K562 (cell line): ENCODE measurements around the gene EFCAB13. TPM values are rescaled to one million over a fixed set of nuclear protein-coding genes. Genes with fewer than 3 reads are reported as not detected.
A peak's percentile ranks its signal among the peaks of the same experiment; 100 is the strongest.

Source experiments
- ATAC-seq: fragments of 200-7000 bp; cut with Tn5 transposase; 3 replicates; pipeline ENCODE4 v1.9.1; 2020; ENCODE audit warnings: moderate library complexity
- BruUV-seq: library from RNA; stranded (reverse); fragments of 400-500 nt; replicated peaks from 2 replicates; lab custom pipeline; 2021; lab: Mats Ljungman, UMichigan
- CTCF ChIA-PET: fragments of 300-600 bp; formaldehyde crosslinking; extraction: SDS; loops from one replicate; lab custom pipeline; 2021; ENCODE audit warnings: low intra/inter-chr PET ratio; lab: Yijun Ruan, JAX
- POLR2A ChIA-PET: fragments of 300-600, 350-650 bp; sonication (Branson Sonifier 250); formaldehyde crosslinking; extraction: SDS; loops from one replicate; lab custom pipeline; 2021; ENCODE audit warnings: antibody characterized with exemption, inconsistent platforms; lab: Yijun Ruan, JAX
- DNase-seq, 4 experiments: peaks; one replicate each; pipeline versions ENCODE4 v3.0.0 to v3.0.0-alpha.2; 2011 to 2018; ENCODE audit warnings: low spot score in 3 of 4, mixed read lengths in 3 of 4; ENCODE audit errors: extremely low read depth in 1 of 4
- FAIRE-seq: peaks from 2 replicates; lab custom pipeline; 2011; peaks lifted over from hg19 to GRCh38; lab: Jason Lieb, UNC
- H2AFZ ChIP-seq: 2 replicates; pipeline ENCODE4 v1.6.0; 2011; ENCODE audit warnings: low read depth, low read length, control low read depth, inconsistent platforms
- H3K27ac ChIP-seq: fragments of 200-600 bp; 3 replicates; pipeline ENCODE4 v1.8.0; 2011; ENCODE audit warnings: low read depth, mild to moderate bottlenecking, control low read depth, inconsistent platforms, low read length, moderate library complexity, mixed read lengths; ENCODE audit errors: extremely low read depth
- H3K27me3 ChIP-seq, 2 experiments: fragments of 300-600 bp in 1 of 2; 2 replicates in 1 of 2; 3 replicates in 1 of 2; pipeline versions ENCODE4 v1.6.0 to v1.8.0; 2011; ENCODE audit warnings: inconsistent platforms in 2 of 2, low read length in 2 of 2, mild to moderate bottlenecking in 1 of 2, mixed read lengths in 1 of 2, moderate library complexity in 1 of 2; ENCODE audit not compliant: control insufficient read depth in 2 of 2, insufficient read depth in 2 of 2
- H3K36me3 ChIP-seq: fragments of 300-600 bp; 3 replicates; pipeline ENCODE4 v1.8.0; 2011; ENCODE audit warnings: mild to moderate bottlenecking, low read length, inconsistent platforms; ENCODE audit not compliant: control insufficient read depth, insufficient read depth
- H3K4me1 ChIP-seq, 2 experiments: fragments of 200-600 bp in 1 of 2; replicated peaks in 1 of 2; 2 replicates in 1 of 2; 3 replicates in 1 of 2; pipeline versions ENCODE4 v1.5.1 to v1.8.0; 2011; ENCODE audit warnings: inconsistent platforms in 2 of 2, low read length in 2 of 2, mild to moderate bottlenecking in 1 of 2, mixed read lengths in 1 of 2, moderate library complexity in 1 of 2; ENCODE audit not compliant: control insufficient read depth in 2 of 2, insufficient read depth in 2 of 2
- H3K4me2 ChIP-seq: 2 replicates; pipeline ENCODE4 v1.6.1; 2011; ENCODE audit warnings: low read length, control low read depth, inconsistent platforms, mixed read lengths; ENCODE audit not compliant: insufficient read depth
- H3K4me3 ChIP-seq: fragments of 200-600 bp; sonication (generic), shearing (Covaris generic); 2 replicates; pipeline ENCODE4 v1.5.1; 2016; ENCODE audit warnings: control low read depth, inconsistent platforms
- H3K79me2 ChIP-seq: fragments of 200-600 bp; 3 replicates; pipeline ENCODE4 v1.8.0; 2011; ENCODE audit warnings: low read length, inconsistent platforms; ENCODE audit not compliant: control insufficient read depth, insufficient read depth
- H3K9ac ChIP-seq, 2 experiments: 2 replicates each; pipeline versions ENCODE4 v1.6.0 to v1.6.1; 2011; ENCODE audit warnings: low read depth in 2 of 2, low read length in 2 of 2, control low read depth in 1 of 2, inconsistent platforms in 1 of 2, mild to moderate bottlenecking in 1 of 2, mixed read lengths in 1 of 2; ENCODE audit not compliant: insufficient read depth in 1 of 2
- H3K9me1 ChIP-seq: one replicate; pipeline ENCODE4 v1.6.0; 2011; ENCODE audit warnings: inconsistent platforms, mild to moderate bottlenecking, low read length, moderate library complexity; ENCODE audit not compliant: control insufficient read depth, insufficient read depth
- H3K9me3 ChIP-seq: replicated peaks from 2 replicates; pipeline ENCODE4 v1.5.1; 2011; ENCODE audit warnings: low read depth, low read length, inconsistent platforms; ENCODE audit not compliant: control insufficient read depth, insufficient read depth
- H4K20me1 ChIP-seq: replicated peaks from 2 replicates; pipeline ENCODE4 v1.6.1; 2011; ENCODE audit warnings: low read length, inconsistent platforms, mixed read lengths; ENCODE audit not compliant: control insufficient read depth, insufficient read depth
- DPF2 ChIP-seq: fragments of 450-650 bp; IDR thresholded peaks from 2 replicates; pipeline ENCODE4 v1.6.1; 2016
- FOXP1 ChIP-seq: sonication (generic); formaldehyde crosslinking; IDR thresholded peaks from 2 replicates; pipeline ENCODE4 v1.8.0; 2022; ENCODE audit warnings: mild to moderate bottlenecking, missing genetic modification reagents
- KDM5B ChIP-seq: fragments of 200-600 bp; sonication (generic); IDR thresholded peaks from 2 replicates; pipeline ENCODE4 v1.6.1; 2012; ENCODE audit warnings: low read depth, mild to moderate bottlenecking, moderate library complexity, low read length, control low read depth, inconsistent platforms; ENCODE audit not compliant: insufficient replicate concordance
- KLF1 ChIP-seq: fragments of 450-650 bp; IDR thresholded peaks from 2 replicates; pipeline ENCODE4 v1.6.1; 2016; ENCODE audit warnings: missing genetic modification characterization, missing compliant biosample characterization
- LCOR ChIP-seq: sonication (generic); formaldehyde crosslinking; IDR thresholded peaks from 2 replicates; pipeline ENCODE4 v1.8.0; 2022; ENCODE audit warnings: mild to moderate bottlenecking, missing genetic modification reagents
- LEF1 ChIP-seq: fragments of 450-650 bp; IDR thresholded peaks from 2 replicates; pipeline ENCODE4 v1.6.1; 2016; ENCODE audit warnings: mild to moderate bottlenecking
- NFIC ChIP-seq: fragments of 450-650 bp; IDR thresholded peaks from 2 replicates; pipeline ENCODE4 v1.6.1; 2017; ENCODE audit warnings: mild to moderate bottlenecking, inconsistent platforms
- PML ChIP-seq: IDR thresholded peaks from 2 replicates; pipeline ENCODE4 v1.6.1; 2012; ENCODE audit warnings: low read length, inconsistent platforms
- XRCC4 ChIP-seq: IDR thresholded peaks from one replicate; pipeline ENCODE4 v1.6.1; 2011; ENCODE audit not compliant: insufficient read depth, insufficient read length; ENCODE audit errors: extremely low read depth
- ZFP36 ChIP-seq: fragments of 150-350 bp; IDR thresholded peaks from 2 replicates; pipeline ENCODE4 v1.6.1; 2018; ENCODE audit warnings: low read length, low read depth; ENCODE audit not compliant: partially characterized antibody
- ZNF217 ChIP-seq: sonication (generic); formaldehyde crosslinking; IDR thresholded peaks from 2 replicates; pipeline ENCODE4 v1.8.0; 2022; ENCODE audit warnings: mild to moderate bottlenecking, missing genetic modification reagents
- ZNF23 ChIP-seq: fragments of 250-450 bp; sonication (Bioruptor Pico); IDR thresholded peaks from 2 replicates; pipeline ENCODE4 v1.4.0; 2020; ENCODE audit warnings: mild to moderate bottlenecking
- ZNF507 ChIP-seq: conservative IDR thresholded peaks from 2 replicates; pipeline ENCODE4 v1.6.1; 2017; ENCODE audit warnings: missing genetic modification characterization, missing compliant biosample characterization
- ZNF830 ChIP-seq: fragments of 250-450 bp; sonication (Bioruptor Pico); IDR thresholded peaks from 2 replicates; pipeline ENCODE4 v1.5.0; 2021; ENCODE audit warnings: mild to moderate bottlenecking
- WGBS: fragments of 100-300 bp; shearing (Covaris generic); methylation state at CpG from one replicate; pipeline ENCODE4 v1.1.6; 2016; ENCODE audit warnings: low coverage, mixed read lengths; ENCODE audit not compliant: insufficient coverage; ENCODE audit errors: missing lambda C conversion rate; 5-methylcytosine and 5-hydroxymethylcytosine counted together
- in situ Hi-C: fragments of 300-500 bp; cut with MboI; formaldehyde crosslinking; loops from 4 replicates; pipeline ENCODE4 v1.15.0; 2018; ENCODE audit warnings: inconsistent platforms, mixed read lengths
- intact Hi-C: fragments of 100-400 bp; cut with micrococcal nuclease; formaldehyde crosslinking; loops from 2 replicates; pipeline ENCODE4 v1.14.2; 2022
- polyA plus RNA-seq, 8 experiments: library from polyadenylated mRNA; depleted of rRNA in 4 of 8; stranded (reverse) in 5 of 8; unstranded in 3 of 8; fragments of >200 nt; fragmentation: Nextera tagmentation in 2 of 8; fragmentation: Illumina TruSeq in 1 of 8; extraction: Ambion mirVana in 2 of 8; extraction: Trizol in 1 of 8; gene quantifications; 2 replicates each; pipeline versions ENCODE4 v1.2.1 to v1.2.3, GENCODE V29; 2011 to 2014; ENCODE audit warnings: inconsistent platforms in 1 of 8, missing spikeins in 1 of 8
- total RNA-seq, 7 experiments: library from RNA; depleted of rRNA in 6 of 7; stranded (reverse); fragments of >200 nt in 6 of 7; fragmentation: Illumina TruSeq in 2 of 7; extraction: Trizol in 2 of 7; gene quantifications; 2 replicates each; pipeline versions ENCODE4 v1.2.1 to v1.2.3, GENCODE V29; 2011 to 2021; ENCODE audit warnings: low replicate concordance in 1 of 7
- TF ChIP-seq, protein P1 (sequence below), 2 experiments: fragments of 450-650 bp; IDR thresholded peaks; 2 replicates each; pipeline ENCODE4 v1.6.1; 2016

The EFCAB13 gene
- total and polyA plus RNA-seq, 9 of the 15 experiments (the other 6 are each of a cell fraction or from before 2014, with no cell fraction given) = 0.32 to 1.3 (median 0.95) TPM

DNA sequence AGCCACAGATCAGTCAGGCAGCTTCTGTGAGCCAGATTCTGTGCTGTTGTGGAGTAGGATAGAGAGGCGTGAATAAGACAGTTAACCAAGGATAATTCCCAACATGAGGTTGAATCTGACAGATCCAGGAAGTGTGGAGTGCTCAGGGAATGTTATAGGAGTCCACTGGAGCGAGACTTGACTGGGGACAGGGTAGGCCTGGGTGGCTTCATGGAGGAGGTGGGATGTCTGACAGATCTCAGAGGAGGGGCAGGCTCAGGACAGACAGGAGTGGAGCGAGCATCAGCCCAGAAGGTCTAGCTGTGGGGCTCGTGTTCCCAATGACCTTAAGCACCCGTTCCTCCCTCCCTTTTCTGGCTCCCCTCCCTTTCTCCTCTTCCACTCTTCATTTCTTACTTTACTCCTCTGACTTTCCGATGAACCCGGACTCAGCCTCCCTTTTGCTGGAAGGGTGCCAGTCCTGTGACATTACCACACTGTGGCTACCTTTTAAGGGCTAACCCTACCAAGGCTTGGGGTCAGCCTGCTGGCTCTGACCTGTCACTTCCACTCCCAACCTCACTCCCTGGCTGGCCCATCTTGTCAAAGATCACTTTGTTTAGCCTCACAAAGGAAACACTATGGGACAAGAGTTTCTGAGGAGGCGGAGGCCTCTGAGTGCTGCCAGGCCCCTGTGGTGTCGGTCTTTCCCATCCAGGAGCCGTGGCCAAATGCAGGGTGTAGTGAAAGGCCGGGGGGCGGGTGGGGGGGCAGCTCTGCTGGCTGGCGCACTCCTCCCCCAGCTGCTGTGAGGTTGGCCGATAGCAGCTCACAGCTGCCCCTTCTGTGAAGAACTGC is 28.5 kb upstream of the EFCAB13 start:
- no peaks in the 10 kb centered on the region for H4K20me1 ChIP-seq
- ChIA-PET POLR2A (no interaction called here), CTCF (no interaction called here)
- no peak overlapping the region for H3K4me2 ChIP-seq
- no peak overlapping the region; a peak in 1 of 4 replicates for H3K9ac ChIP-seq
- no peaks in the 10 kb centered on the region for H3K36me3 ChIP-seq
- H3K27me3 ChIP-seq = no peaks in the 10 kb centered on the region
- no TSS peak for BruUV-seq
- in situ Hi-C loops = no loop called here
- H3K4me3 ChIP-seq = no peak overlapping the region
- H3K9me1 ChIP-seq = peaks cover 7% of the 10 kb centered on the region
- 61% methylated on average over 11 of the region's 14 CpGs for WGBS
- H3K27ac ChIP-seq = no peak overlapping the region
- H3K79me2 ChIP-seq = no peaks in the 10 kb centered on the region
- peaks cover 30 to 33% of the 10 kb centered on the region in 2 experiments for H3K4me1 ChIP-seq
- no peak for TF ChIP-seq ZNF217 (CRISPR knock-in tag)
- TF ChIP-seq FOXP1 (CRISPR knock-in tag) = no peak
- no peak for TF ChIP-seq ZNF23 (CRISPR knock-in tag)
- no peak for TF ChIP-seq ZNF830 (CRISPR knock-in tag)
- TF ChIP-seq XRCC4 = no peak
- TF ChIP-seq, protein P1, sequence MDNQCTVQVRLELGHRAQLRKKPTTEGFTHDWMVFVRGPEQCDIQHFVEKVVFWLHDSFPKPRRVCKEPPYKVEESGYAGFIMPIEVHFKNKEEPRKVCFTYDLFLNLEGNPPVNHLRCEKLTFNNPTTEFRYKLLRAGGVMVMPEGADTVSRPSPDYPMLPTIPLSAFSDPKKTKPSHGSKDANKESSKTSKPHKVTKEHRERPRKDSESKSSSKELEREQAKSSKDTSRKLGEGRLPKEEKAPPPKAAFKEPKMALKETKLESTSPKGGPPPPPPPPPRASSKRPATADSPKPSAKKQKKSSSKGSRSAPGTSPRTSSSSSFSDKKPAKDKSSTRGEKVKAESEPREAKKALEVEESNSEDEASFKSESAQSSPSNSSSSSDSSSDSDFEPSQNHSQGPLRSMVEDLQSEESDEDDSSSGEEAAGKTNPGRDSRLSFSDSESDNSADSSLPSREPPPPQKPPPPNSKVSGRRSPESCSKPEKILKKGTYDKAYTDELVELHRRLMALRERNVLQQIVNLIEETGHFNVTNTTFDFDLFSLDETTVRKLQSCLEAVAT (IDR thresholded peaks at IDR 0.05) = no peak
- no peak for TF ChIP-seq ZNF507
- no peak for TF ChIP-seq KDM5B
- TF ChIP-seq PML = no peak
- TF ChIP-seq ZFP36 = peak; percentile 77
- no peak for TF ChIP-seq KLF1 (tag)
- peak; percentile 62 for TF ChIP-seq NFIC
- no peak for TF ChIP-seq DPF2
- TF ChIP-seq LCOR (CRISPR knock-in tag) = no peak
- no peak for TF ChIP-seq LEF1
- TF ChIP-seq, all 486 proteins: peak for 2
- H2AFZ ChIP-seq = 0 out of 2 replicates have a peak overlapping the region, but pooled peaks have one; percentile 36
- no peaks in the 10 kb centered on the region for H3K9me3 ChIP-seq
- FAIRE-seq = peak; percentile 32
- ATAC-seq = no peak
- intact Hi-C loops = no loop called here
- no peak for DNase-seq
